ENCODE data around the gene PRRC2C.
A peak's percentile ranks its signal among the peaks of the same experiment; 100 is the strongest.
"Not testable (repeated sequence)": the region's sequence is repeated elsewhere in the genome, so short reads cannot be mapped to it uniquely, and the experiment has no call there.

The PRRC2C gene

DNA sequence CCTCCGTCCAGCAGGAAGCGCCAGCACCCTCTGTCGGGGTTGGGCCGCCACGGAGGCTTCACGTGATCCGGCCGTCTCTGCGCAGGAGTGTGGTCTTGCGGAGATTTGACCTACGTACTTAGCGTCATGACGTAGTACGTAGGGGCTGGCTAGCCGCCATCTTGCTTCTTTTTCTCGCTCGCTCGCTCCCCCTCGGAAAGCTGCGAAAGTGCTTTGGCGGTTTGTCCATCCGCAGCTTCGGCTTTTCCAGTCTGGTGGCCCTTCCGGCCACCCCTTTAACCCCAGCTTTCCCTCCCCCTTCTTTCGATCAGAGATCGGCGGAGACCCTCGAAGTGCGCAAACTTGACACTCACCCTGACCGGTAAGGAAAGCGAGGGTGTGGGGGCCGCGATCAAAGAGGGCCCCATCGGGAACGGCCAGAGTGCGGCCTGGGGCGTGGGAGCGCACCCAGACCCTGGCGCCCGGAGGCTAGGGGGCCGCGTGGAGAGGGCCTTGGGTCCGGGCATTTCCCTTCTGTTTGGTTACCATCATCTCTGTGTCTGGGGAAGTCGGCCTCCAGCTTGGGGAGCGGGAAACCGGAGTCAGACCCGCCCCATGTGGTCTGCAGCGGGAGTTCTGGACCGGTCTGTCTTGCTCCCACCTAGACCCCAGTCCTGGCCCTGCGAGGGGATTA, at the start of gene PRRC2C:
TSS of gene PRRC2C (plus strand) at position 156 of the 673 bp plus-strand sequence. CDS start 26,559 bp downstream, outside the sequence.
- peak; percentile 83 to 88 for DNase-seq (ENCODE audit: low read depth in 2 of 2)

DNA sequence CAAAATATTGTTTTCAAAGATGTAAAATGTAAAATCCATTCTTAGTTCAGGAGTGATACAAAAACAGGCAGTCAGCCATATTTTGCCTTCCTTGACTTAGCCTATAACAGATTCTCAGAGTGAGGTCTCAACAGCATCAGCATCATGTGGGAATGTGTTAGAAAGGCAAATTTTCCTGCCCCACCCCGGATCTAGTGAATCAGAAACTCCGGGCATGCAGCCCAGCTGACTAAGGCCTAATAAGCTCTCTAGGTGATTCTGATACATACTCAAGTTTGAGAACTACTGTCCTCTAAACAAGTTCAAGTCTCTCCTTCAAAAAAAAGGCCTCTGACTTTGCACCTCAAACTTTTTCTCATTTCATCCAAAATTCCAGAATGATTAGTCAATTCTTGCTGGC, 46.9 kb upstream of the PRRC2C start:
- no peak for DNase-seq (ENCODE audit: low read depth in 2 of 2)

DNA sequence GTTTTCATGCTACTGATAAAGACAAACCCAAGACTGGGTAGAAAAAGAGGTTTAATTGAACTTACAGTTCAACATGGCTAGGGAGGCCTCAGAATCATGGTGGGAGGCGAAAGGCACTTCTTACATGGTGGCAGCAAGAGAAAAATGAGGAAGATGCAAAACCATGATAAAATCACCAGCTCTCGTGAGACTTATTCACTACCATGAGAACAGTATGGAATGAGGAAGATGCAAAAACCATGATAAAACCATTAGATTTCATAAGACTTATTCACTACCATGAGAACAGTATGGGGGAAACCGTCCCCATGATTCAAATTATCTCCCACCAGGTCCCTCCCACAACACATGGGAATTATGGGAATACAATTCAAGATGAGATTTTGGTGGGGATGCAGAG, 45.1 kb upstream of the PRRC2C start:
- DNase-seq (ENCODE audit: low read depth in 2 of 2): not testable (repeated sequence)

- DNase-seq (ENCODE audit: low read depth in 2 of 2): not testable (repeated sequence)
Measured at GRCh38 chr1:171441278-171441895, 43.9 kb upstream of the PRRC2C start.

GRCh38 chr1:171446386-171446785, 38.9 kb upstream of the PRRC2C start:
- DNase-seq (ENCODE audit: low read depth in 2 of 2): no peak

- no peak for DNase-seq (ENCODE audit: low read depth in 2 of 2)
Measured at GRCh38 chr1:171455967-171456366, 29.4 kb upstream of the PRRC2C start.

- no peak for DNase-seq (ENCODE audit: low read depth in 2 of 2)
Measured at GRCh38 chr1:171457412-171457811, 27.9 kb upstream of the PRRC2C start.

DNA sequence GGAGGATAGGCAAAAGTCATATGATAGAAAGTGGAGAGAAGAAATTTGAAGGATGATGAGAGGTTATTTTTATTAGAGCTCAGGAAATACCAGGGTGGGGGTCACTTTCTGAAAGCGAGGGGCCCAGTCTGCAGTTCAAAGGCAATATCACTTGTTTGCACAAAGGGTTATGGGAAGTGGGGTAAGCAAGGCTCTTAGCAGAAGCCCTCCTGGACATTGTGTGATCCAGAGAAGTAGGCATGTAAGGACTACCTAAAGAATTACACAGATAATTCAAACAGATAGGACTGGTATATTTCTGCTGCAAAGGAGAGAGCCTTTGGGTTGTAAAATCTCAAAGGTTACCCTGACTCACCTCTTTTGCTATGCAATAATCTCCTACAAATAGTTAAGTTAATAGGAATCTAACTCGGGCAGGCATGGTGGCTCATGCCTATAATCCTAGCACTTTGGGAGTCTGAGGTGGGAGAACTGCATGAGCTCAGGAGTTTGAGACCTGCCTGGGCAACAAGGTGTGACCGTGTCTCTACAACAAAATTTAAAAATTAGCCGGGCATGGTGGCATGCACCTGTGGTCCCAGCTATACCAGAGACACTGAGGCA, 25.2 kb upstream of the PRRC2C start:
- no peak for DNase-seq (ENCODE audit: low read depth in 2 of 2)

- DNase-seq (ENCODE audit: low read depth in 2 of 2): no peak
Measured at GRCh38 chr1:171467626-171468025, 17.7 kb upstream of the PRRC2C start.

GRCh38 chr1:171468120-171468750, 17.1 kb upstream of the PRRC2C start:
- no peak for DNase-seq (ENCODE audit: low read depth in 2 of 2)

GRCh38 chr1:171470726-171471125, 14.6 kb upstream of the PRRC2C start:
- no peak for DNase-seq (ENCODE audit: low read depth in 2 of 2)

- no peak for DNase-seq (ENCODE audit: low read depth in 2 of 2)
Measured at GRCh38 chr1:171472183-171472647, 13.1 kb upstream of the PRRC2C start.

- DNase-seq (ENCODE audit: low read depth in 2 of 2): no peak
Measured at GRCh38 chr1:171476829-171477228, 8.5 kb upstream of the PRRC2C start.

DNA sequence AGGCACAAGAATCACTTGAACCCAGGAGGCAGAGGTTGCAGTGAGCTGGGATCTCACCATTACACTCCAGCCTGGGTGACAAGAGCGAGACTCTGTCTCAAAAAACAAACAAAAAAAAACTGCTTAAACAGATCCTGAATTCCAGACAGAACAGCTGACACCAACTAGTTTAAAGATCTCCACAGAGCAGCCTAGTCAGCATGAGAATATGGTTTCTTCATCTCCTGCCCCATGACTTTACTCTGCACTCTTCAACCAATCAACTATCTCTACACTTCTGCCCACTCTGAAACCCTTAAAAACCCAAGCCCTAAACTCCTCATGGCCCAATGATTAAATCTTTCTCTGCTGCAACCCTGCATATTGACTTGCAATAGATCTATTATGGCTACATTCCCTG, 7.5 kb upstream of the PRRC2C start:
- no peak for DNase-seq (ENCODE audit: low read depth in 2 of 2)

- no peak for DNase-seq (ENCODE audit: low read depth in 2 of 2)
Measured at GRCh38 chr1:171480035-171480434, 5.3 kb upstream of the PRRC2C start.

- DNase-seq (ENCODE audit: low read depth in 2 of 2): no peak
Measured at GRCh38 chr1:171484760-171485374, 463 bp upstream of the PRRC2C start.

DNA sequence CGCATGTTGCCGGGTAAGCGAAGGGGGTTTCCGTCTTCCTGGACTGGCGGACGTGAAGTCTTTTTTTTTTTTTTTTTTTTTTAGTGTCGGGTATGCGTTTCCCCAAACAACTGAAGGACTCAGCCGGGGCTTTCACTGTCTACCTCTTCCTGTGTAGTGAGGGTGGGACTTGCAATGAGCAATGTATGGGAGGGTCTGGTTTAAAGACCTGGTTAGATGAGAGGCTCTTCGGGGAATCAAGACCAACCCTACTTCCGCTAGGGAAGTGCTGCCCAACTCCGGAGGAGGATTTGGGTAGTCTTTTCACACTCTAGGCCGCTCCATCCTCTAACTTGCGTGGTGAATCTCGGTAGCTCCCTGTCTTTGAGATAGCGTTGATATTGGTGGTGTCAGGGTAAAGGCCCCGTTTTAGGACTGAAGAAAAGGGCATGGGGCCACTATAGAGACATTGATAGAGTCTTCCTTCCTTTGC, 754 bp downstream of the PRRC2C start:
- DNase-seq (ENCODE audit: low read depth in 2 of 2): peak; percentile 44 to 61

GRCh38 chr1:171487038-171487437, 1.7 kb downstream of the PRRC2C start:
- DNase-seq (ENCODE audit: low read depth in 2 of 2): no peak

- DNase-seq (ENCODE audit: low read depth in 2 of 2): no peak
Measured at GRCh38 chr1:171488190-171488929, 3.0 kb downstream of the PRRC2C start.

GRCh38 chr1:171494076-171494475, 8.7 kb downstream of the PRRC2C start:
- DNase-seq (ENCODE audit: low read depth in 2 of 2): no peak

- DNase-seq (ENCODE audit: low read depth in 2 of 2): no peak
Measured at GRCh38 chr1:171495444-171495843, 10.1 kb downstream of the PRRC2C start.
